AG09309 (cell line): Measurements from ENCODE around the gene NUCB1.
A peak's percentile ranks its signal among the peaks of the same experiment; 100 is the strongest.

Experiments used
- DNase-seq: peaks from one replicate; pipeline ENCODE4 v3.0.0-alpha.2; 2010; ENCODE audit warnings: low read depth
- H3K4me3 ChIP-seq: 2 replicates; pipeline ENCODE4 v1.5.1; 2011; ENCODE audit warnings: mild to moderate bottlenecking, low read depth, low read length, moderate library complexity; ENCODE audit not compliant: control insufficient read depth
- CTCF ChIP-seq: IDR thresholded peaks from 2 replicates; pipeline ENCODE4 v1.5.1; 2011; ENCODE audit warnings: mild to moderate bottlenecking, low read depth, low read length, inconsistent platforms; ENCODE audit not compliant: insufficient read depth, control insufficient read depth; ENCODE audit errors: missing control alignments

NUCB1 gene

DNA sequence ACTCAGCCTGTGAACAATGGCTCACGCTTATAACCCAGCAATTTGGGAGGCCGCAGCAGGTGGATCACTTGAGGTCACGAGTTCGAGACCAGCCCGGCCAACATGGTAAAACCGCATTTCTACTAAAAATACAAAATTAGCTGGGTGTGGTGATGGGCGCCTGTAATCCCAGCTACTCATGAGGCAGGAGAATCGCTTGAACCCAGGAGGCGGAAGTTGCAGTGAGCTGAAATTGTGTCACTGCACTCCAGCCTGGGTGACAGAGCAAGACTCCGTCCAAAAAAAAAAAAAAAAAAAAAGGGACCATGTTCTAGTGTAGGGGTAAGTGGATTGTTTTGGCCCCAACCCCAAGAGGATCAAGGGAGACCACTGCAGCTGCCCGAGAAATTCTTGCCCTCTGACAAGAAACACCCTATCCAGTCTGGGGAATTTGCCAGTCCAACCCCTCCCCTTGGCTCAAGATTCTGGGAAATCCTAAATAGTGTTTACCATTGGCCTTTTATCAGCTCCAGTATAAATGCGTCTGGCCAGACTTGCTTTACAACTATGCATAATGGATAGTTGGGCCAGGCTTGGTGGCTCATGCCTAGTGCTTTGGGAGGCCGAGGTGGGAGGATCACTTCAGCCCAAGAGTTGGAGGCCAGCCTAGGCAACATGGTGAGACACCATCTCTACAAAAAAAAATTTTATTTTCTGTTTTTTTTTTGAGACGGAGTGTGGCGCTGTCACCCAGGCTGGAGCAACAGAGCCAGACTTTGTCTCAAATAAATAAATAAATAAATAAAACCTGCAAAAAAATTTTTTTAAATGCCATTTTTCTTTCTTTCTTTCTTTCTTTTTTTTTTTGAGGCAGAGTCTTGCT, 28.3 kb downstream of the NUCB1 start:
- H3K4me3 ChIP-seq, result no peak overlapping the region
- no peak for TF ChIP-seq CTCF
- DNase-seq, result no peak

DNA sequence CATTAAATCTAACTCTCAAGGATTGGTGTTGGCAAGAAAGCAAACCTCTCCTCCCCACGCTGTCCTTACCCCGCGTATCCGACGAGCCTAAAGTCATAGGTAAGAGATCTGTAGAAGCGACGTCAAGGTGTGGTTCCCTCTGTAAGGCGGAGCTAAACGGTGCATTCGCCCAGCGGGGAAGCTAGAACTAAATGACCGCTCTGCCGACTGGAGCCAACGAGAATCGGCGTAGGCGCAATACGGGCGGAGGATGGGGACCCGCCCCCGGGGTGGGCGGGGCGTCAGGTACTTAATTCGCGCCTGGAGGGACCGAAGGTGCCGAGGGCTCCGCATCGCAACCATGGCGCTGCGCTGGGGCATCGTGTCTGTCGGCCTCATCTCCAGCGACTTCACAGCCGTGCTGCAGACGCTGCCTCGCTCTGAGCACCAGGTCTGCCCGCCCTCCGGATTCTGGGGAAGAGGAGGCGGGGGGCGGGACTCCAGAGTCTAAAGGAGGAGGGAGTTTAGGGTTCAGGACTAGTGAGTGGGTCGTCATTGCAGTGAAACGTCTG, 33.3 kb downstream of the NUCB1 start, which contains the start of gene DHDH:
DHDH (plus strand) TSS at position 318 of the 551 bp plus-strand sequence; CDS start at position 341, 23 bp downstream.
- no peak for DNase-seq
- no peak for TF ChIP-seq CTCF
- peak within 1 kb of the TSS; percentile 52 for H3K4me3 ChIP-seq

DNA sequence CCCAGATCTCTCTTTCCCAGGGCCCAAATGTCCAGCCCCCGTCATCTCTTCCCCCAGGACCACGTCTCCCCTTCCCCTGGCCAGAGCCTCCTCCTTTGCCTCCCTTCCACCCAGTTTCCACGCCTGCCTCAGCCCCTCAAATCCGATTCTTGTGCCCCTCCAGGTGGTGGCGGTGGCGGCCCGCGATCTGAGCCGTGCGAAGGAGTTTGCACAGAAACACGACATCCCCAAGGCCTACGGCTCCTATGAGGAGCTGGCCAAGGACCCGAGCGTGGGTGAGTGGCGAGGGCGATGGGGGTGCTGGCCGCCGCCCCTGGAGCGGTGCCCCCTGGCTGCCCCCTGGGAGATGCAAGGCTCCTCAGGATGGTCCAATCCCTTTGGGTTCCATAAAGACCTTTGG, 34.7 kb downstream of the NUCB1 start:
- no peak for DNase-seq
- no peak for TF ChIP-seq CTCF
- no peak overlapping the region for H3K4me3 ChIP-seq

DNA sequence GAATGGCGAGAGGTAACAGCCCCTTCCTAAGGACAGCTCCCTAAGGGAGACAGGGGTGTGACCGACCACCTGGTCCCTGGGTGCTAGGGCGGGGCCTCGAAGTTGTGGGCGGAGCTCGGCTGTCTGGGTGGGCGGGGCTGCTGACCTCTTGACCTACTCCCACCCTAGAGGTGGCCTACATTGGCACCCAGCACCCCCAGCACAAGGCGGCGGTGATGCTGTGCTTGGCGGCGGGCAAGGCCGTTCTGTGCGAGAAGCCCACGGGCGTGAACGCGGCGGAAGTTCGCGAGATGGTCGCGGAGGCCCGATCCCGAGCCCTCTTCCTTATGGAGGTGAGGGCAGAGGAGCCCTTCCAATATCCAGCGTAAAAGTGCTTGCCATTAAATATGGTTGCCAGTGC, 35.8 kb downstream of the NUCB1 start:
- TF ChIP-seq CTCF, result no peak
- H3K4me3 ChIP-seq, result no peak overlapping the region
- no peak for DNase-seq

GRCh38 chr19:48938256-48938655, 38.1 kb downstream of the NUCB1 start:
- no peak for DNase-seq
- H3K4me3 ChIP-seq, result no peak overlapping the region
- TF ChIP-seq CTCF, result no peak

DNA sequence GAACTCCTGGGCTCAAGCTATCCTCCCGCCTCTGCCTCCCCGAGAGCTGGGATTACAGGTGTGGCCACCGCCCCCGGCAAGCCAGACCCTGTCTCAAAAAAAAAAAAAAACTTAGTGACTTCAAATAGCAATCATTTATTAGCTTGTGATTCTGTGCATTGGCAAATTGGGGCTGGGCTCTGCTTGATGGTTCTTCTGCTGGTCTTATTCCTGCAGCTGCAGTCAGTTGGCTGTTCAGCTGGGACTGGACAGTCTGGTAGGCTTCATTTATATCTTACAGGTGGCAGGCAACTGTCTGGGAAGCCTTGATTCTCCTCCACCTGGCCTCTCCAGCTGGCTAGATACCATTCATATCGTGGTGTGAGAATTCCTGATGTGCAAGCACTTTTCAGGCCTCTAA, 40.8 kb downstream of the NUCB1 start:
- H3K4me3 ChIP-seq, result no peak overlapping the region
- no peak for DNase-seq
- TF ChIP-seq CTCF, result no peak
